ENCODE results near the gene RNASE8. TPM values are rescaled to one million over a fixed set of nuclear protein-coding genes. Genes with fewer than 3 reads are reported as not detected.

Gene RNASE8
- polyA plus RNA-seq, 3 donors = not detected

- no peak overlapping the region for H3K27ac ChIP-seq (ENCODE audit: low read depth in 1 of 2, low read length in 2 of 2)
- peaks cover 15% of the 10 kb centered on the region for H3K79me2 ChIP-seq (ENCODE audit: insufficient read depth, low read length)
- DNase-seq = no peak
- H3K9ac ChIP-seq (ENCODE audit: insufficient read depth, low read length, poor library complexity, severe bottlenecking) = no peak overlapping the region
- Mint-ChIP-seq H3K36me3 (peaks cover 0 to 3% of the 10 kb centered on the region in 2 donors), H3K9me3 (peaks cover 0 to 2% (median 0%) of the 10 kb centered on the region in 7 donors), H3K4me3 (no peak overlapping the region), H3K4me1 (peaks cover 29% of the 10 kb centered on the region), H3K27me3 (ENCODE audit: low read depth in 3 of 3) (peaks cover 14 to 28% (median 26%) of the 10 kb centered on the region in 3 donors), H3K27ac (no peak overlapping the region)
- no peaks in the 10 kb centered on the region for H3K36me3 ChIP-seq (replicated peaks in 1 of 2; ENCODE audit: control insufficient read depth in 1 of 2, insufficient read depth in 2 of 2, low read length in 2 of 2)
- intact Hi-C loops (cut with micrococcal nuclease) = loop anchor here in 1 of 2 donors (5.0 to 10.0 kb wide), 2 partner anchors 35 to 52 kb away; partner anchors contain the start of gene TMEM253
- TF ChIP-seq CTCF (IDR thresholded peaks at IDR 0.05) = no peak
- H3K9me3 ChIP-seq (replicated peaks in 1 of 2; ENCODE audit: control insufficient read depth in 1 of 2, insufficient read depth in 1 of 2, low read length in 2 of 2) = no peaks in the 10 kb centered on the region
- no peak overlapping the region for H2AFZ ChIP-seq (ENCODE audit: insufficient read depth, low read depth, low read length, poor library complexity, severe bottlenecking)
- H3K4me1 ChIP-seq (ENCODE audit: control insufficient read depth in 1 of 2, insufficient read depth in 2 of 2, low read length in 2 of 2) = peaks cover 27 to 31% of the 10 kb centered on the region in 2 donors
- no peaks in the 10 kb centered on the region for H4K20me1 ChIP-seq (ENCODE audit: insufficient read depth, low read length)
- no peak overlapping the region for H3K4me2 ChIP-seq (replicated peaks; ENCODE audit: extremely low read depth, low read length, poor library complexity, severe bottlenecking)
- peaks cover 0 to 16% of the 10 kb centered on the region in 2 donors for H3K27me3 ChIP-seq (ENCODE audit: control insufficient read depth in 2 of 2, insufficient read depth in 2 of 2, low read length in 2 of 2)
- no peak overlapping the region for H3K4me3 ChIP-seq (replicated peaks in 1 of 3; ENCODE audit: low read depth in 2 of 3, low read length in 3 of 3)
- 93% methylated on average over 3 of the region's 7 CpGs for WGBS (ENCODE audit: insufficient coverage)
These were observed 9.4 kb downstream of the RNASE8 start for GRCh38 chr14:21066882-21067502.

GRCh38 chr14:21068521-21069387, 11.1 kb downstream of the RNASE8 start:
- no peaks in the 10 kb centered on the region for H3K9me3 ChIP-seq (replicated peaks in 1 of 2; ENCODE audit: control insufficient read depth in 1 of 2, insufficient read depth in 1 of 2, low read length in 2 of 2)
- peaks cover 0 to 11% of the 10 kb centered on the region in 2 donors for H3K27me3 ChIP-seq (ENCODE audit: control insufficient read depth in 2 of 2, insufficient read depth in 2 of 2, low read length in 2 of 2)

More at GRCh38 chr14:21068521-21069387, 11.1 kb downstream of the RNASE8 start:
- Mint-ChIP-seq H3K36me3 (peaks cover 9 to 10% of the 10 kb centered on the region in 2 donors), H3K27ac (peak overlapping the region in 5 of 7 donors; percentile 89 to 97 (median 92)), H3K4me3 (peak overlapping the region; percentile 90 to 91), H3K9me3 (peaks cover 0 to 2% (median 0%) of the 10 kb centered on the region in 7 donors), H3K27me3 (ENCODE audit: low read depth in 3 of 3) (peaks cover 16 to 21% (median 19%) of the 10 kb centered on the region in 3 donors), H3K4me1 (peaks cover 46% of the 10 kb centered on the region)
- peaks cover 28% of the 10 kb centered on the region for H3K79me2 ChIP-seq (ENCODE audit: insufficient read depth, low read length)
- H3K4me2 ChIP-seq (replicated peaks; ENCODE audit: extremely low read depth, low read length, poor library complexity, severe bottlenecking) = peak overlapping the region; percentile 82
- intact Hi-C loops (cut with micrococcal nuclease) = loop anchor here (1.0 to 10.0 kb wide), 4 partner anchors 18 to 54 kb away; partner anchors contain the start of gene TMEM253 (in 1 of the 2)
- H3K27ac ChIP-seq (ENCODE audit: low read depth in 1 of 2, low read length in 2 of 2) = peak overlapping the region; percentile 14 to 94
- H2AFZ ChIP-seq (ENCODE audit: insufficient read depth, low read depth, low read length, poor library complexity, severe bottlenecking) = peak overlapping the region; percentile 83
- 4% methylated on average over 31 of the region's 45 CpGs for WGBS (ENCODE audit: insufficient coverage)
- peaks cover under 1% of the 10 kb centered on the region for H4K20me1 ChIP-seq (ENCODE audit: insufficient read depth, low read length)
- H3K36me3 ChIP-seq (replicated peaks in 1 of 2; ENCODE audit: control insufficient read depth in 1 of 2, insufficient read depth in 2 of 2, low read length in 2 of 2) = peaks cover 4 to 12% of the 10 kb centered on the region in 2 donors
- H3K4me1 ChIP-seq (ENCODE audit: control insufficient read depth in 1 of 2, insufficient read depth in 2 of 2, low read length in 2 of 2) = peaks cover 40 to 45% of the 10 kb centered on the region in 2 donors
- DNase-seq = peak; percentile 57 to 79 (median 73)
- H3K9ac ChIP-seq (ENCODE audit: insufficient read depth, low read length, poor library complexity, severe bottlenecking) = peak overlapping the region; percentile 86
- TF ChIP-seq CTCF (IDR thresholded peaks at IDR 0.05) = peak; percentile 75
- peak overlapping the region; percentile 30 to 95 (median 53) for H3K4me3 ChIP-seq (replicated peaks in 1 of 3; ENCODE audit: low read depth in 2 of 3, low read length in 3 of 3)

All from CD14-positive monocyte (primary cell).